OCI-LY1 (cell line): ENCODE measurements around the gene PRAMEF6.
"Not testable (repeated sequence)": the region's sequence is repeated elsewhere in the genome, so short reads cannot be mapped to it uniquely, and the experiment has no call there.

ENCODE experiments used
- H2AFZ ChIP-seq: fragments of 200-600 bp; sonication (generic), shearing (Covaris generic); 2 replicates; pipeline ENCODE4 v1.6.0; 2014; ENCODE audit warnings: antibody characterized with exemption, mild to moderate bottlenecking, low read length
- H3F3A ChIP-seq: fragments of 200-600 bp; sonication (generic), shearing (Covaris generic); 2 replicates; pipeline ENCODE4 v1.6.0; 2014; ENCODE audit warnings: mild to moderate bottlenecking, antibody characterized with exemption, low read length, moderate library complexity; ENCODE audit not compliant: insufficient read depth
- H3K27ac ChIP-seq: fragments of 200-600 bp; sonication (generic); 2 replicates; pipeline ENCODE4 v1.5.1; 2014; ENCODE audit warnings: low read length, mixed run types, mild to moderate bottlenecking, low read depth; ENCODE audit not compliant: poor library complexity, severe bottlenecking
- H3K27me3 ChIP-seq: fragments of 200-600 bp; sonication (generic); 2 replicates; pipeline ENCODE4 v1.6.0; 2014; ENCODE audit warnings: antibody characterized with exemption, mild to moderate bottlenecking, low read length, moderate library complexity; ENCODE audit not compliant: insufficient read depth
- H3K36me3 ChIP-seq: fragments of 200-600 bp; sonication (generic); 2 replicates; pipeline ENCODE4 v1.6.1; 2014; ENCODE audit warnings: mild to moderate bottlenecking, antibody characterized with exemption, low read length, moderate library complexity, mixed read lengths; ENCODE audit not compliant: insufficient read depth
- H3K4me1 ChIP-seq: fragments of 200-600 bp; sonication (generic); 2 replicates; pipeline ENCODE4 v1.5.1; 2014; ENCODE audit warnings: mild to moderate bottlenecking, low read length, moderate library complexity; ENCODE audit not compliant: insufficient read depth, severe bottlenecking
- H3K4me2 ChIP-seq: fragments of 200-600 bp; sonication (generic), shearing (Covaris generic); 2 replicates; pipeline ENCODE4 v1.6.1; 2014; ENCODE audit warnings: low read length
- H3K4me3 ChIP-seq: fragments of 200-600 bp; sonication (generic); 2 replicates; pipeline ENCODE4 v1.5.1; 2014; ENCODE audit warnings: low read length, low read depth, mild to moderate bottlenecking, mixed read lengths; ENCODE audit not compliant: poor library complexity, severe bottlenecking
- H3K79me2 ChIP-seq: fragments of 200-600 bp; shearing (Covaris generic); 2 replicates; pipeline ENCODE4 v1.6.1; 2016; ENCODE audit warnings: mixed run types, low read length, mixed read lengths; ENCODE audit not compliant: insufficient read depth
- H3K9ac ChIP-seq: fragments of 200-600 bp; sonication (generic), shearing (Covaris generic); 2 replicates; pipeline ENCODE4 v1.6.1; 2014; ENCODE audit warnings: mild to moderate bottlenecking, low read length, mixed read lengths
- H3K9me2 ChIP-seq: fragments of 200-600 bp; sonication (generic), shearing (Covaris generic); 2 replicates; pipeline ENCODE4 v1.6.1; 2014; ENCODE audit warnings: low read depth, mild to moderate bottlenecking, low read length, mixed read lengths
- H3K9me3 ChIP-seq: fragments of 200-600 bp; shearing (Covaris generic); 2 replicates; pipeline ENCODE4 v1.6.1; 2014; ENCODE audit warnings: low read length, mixed read lengths
- H4K20me1 ChIP-seq: fragments of 200-600 bp; sonication (generic), shearing (Covaris generic); 2 replicates; pipeline ENCODE4 v1.6.0; 2016; ENCODE audit warnings: mild to moderate bottlenecking, low read length; ENCODE audit not compliant: insufficient read depth

PRAMEF6 gene

DNA sequence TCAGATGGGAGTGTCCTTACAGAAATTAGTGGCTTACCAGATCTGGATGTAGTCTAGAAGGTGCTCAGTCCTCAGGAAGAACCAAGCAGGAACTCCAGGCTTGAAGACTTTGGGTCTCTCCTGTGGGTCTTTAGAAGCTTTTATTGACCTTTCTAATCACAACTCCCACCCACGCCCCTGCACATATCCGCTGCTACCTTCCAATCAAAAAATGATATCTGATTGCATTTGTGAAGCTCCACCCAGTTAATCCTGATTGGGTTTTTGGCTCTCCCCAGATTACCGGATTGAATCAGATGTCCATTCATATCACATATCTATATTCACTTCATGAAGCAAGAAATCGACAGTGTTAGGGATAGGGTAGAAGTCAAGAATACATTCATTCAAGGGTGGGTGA lies at the start of gene PRAMEF6:
Gene PRAMEF6, minus strand, starts transcription at position 101 of the 400 bp plus-strand sequence. CDS start 5,062 bp downstream, outside the sequence.
- H4K20me1 ChIP-seq, H2AFZ ChIP-seq, H3K79me2 ChIP-seq, H3K4me2 ChIP-seq, H3K36me3 ChIP-seq, H3K9ac ChIP-seq, H3K27ac ChIP-seq, H3F3A ChIP-seq, H3K27me3 ChIP-seq, H3K9me3 ChIP-seq, H3K4me3 ChIP-seq, H3K4me1 ChIP-seq, H3K9me2 ChIP-seq: not testable (repeated sequence)

DNA sequence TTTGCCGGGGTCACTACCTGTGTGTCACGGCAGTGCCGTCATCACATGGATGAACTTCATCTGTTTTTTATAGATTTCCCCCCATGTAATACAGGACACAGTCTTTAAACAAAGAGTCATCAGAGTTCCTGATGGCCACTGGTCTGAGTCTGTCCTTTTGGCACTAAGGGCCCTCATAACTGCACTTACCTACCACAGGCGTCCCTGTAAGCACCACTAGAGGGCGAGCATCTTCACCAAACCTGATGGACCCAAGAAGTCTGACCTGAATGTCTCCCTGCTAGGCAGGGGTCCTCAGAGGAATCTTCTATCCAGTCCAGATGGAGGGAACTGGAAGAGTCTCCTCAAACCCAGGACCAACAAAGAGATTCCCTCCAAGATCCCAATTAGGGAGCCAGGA lies 23.0 kb downstream of the PRAMEF6 start:
- H3K9ac ChIP-seq, H3K27me3 ChIP-seq, H3K9me2 ChIP-seq, H3K79me2 ChIP-seq, H2AFZ ChIP-seq, H3K9me3 ChIP-seq, H3K36me3 ChIP-seq, H3K4me1 ChIP-seq, H3F3A ChIP-seq, H3K4me3 ChIP-seq, H3K27ac ChIP-seq, H3K4me2 ChIP-seq, H4K20me1 ChIP-seq: not testable (repeated sequence)

DNA sequence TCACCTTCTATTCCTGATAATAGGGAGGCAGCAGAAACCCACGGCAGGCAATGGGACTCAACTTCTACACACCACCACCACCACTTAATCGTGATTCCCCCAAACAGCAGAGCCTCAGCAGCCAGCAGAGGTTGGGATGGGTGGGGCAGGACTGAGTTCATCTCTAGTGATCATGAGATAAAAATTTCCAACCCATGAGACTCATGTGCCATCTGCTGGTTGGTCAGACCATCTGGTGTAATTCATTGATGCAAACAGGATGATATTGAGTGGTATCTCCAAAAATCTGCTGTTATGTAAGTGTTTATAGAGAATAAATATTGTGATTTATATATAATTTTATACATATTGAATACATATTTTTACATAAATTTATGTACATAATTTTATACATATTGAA lies 25.6 kb downstream of the PRAMEF6 start:
- not testable (repeated sequence) for H3K9ac ChIP-seq, H2AFZ ChIP-seq, H3K27ac ChIP-seq, H3K4me2 ChIP-seq, H3K9me2 ChIP-seq, H3K79me2 ChIP-seq, H3K4me3 ChIP-seq, H4K20me1 ChIP-seq, H3K36me3 ChIP-seq, H3K4me1 ChIP-seq, H3K9me3 ChIP-seq, H3K27me3 ChIP-seq, H3F3A ChIP-seq

DNA sequence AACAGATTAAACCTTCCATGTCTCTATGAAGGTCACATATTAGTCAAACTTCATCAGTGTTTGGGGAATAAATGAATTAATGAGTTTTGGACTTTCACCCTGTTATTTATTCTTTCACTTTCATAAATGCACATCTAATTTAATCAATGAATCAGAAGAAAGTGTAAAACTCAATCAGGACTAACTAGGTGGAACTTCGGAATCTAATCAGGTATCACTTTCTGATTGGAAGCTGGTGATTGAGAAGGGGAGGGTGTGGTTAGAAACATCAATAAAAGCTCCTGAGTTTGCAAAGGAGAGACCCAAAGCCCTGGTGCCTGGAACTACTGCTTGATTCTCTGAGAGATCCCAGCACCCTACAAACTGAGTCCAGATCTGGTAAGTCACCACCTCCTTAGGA lies 31.1 kb downstream of the PRAMEF6 start, which contains the start of gene PRAMEF7:
Gene PRAMEF7, plus strand, starts transcription at position 301 of the 400 bp plus-strand sequence. CDS start 1,083 bp downstream, outside the sequence.
- H3K36me3 ChIP-seq, H3K27me3 ChIP-seq, H3K4me1 ChIP-seq, H3K9me3 ChIP-seq, H3K79me2 ChIP-seq, H3K4me2 ChIP-seq, H2AFZ ChIP-seq, H4K20me1 ChIP-seq, H3F3A ChIP-seq, H3K4me3 ChIP-seq, H3K9ac ChIP-seq, H3K27ac ChIP-seq, H3K9me2 ChIP-seq: not testable (repeated sequence)

DNA sequence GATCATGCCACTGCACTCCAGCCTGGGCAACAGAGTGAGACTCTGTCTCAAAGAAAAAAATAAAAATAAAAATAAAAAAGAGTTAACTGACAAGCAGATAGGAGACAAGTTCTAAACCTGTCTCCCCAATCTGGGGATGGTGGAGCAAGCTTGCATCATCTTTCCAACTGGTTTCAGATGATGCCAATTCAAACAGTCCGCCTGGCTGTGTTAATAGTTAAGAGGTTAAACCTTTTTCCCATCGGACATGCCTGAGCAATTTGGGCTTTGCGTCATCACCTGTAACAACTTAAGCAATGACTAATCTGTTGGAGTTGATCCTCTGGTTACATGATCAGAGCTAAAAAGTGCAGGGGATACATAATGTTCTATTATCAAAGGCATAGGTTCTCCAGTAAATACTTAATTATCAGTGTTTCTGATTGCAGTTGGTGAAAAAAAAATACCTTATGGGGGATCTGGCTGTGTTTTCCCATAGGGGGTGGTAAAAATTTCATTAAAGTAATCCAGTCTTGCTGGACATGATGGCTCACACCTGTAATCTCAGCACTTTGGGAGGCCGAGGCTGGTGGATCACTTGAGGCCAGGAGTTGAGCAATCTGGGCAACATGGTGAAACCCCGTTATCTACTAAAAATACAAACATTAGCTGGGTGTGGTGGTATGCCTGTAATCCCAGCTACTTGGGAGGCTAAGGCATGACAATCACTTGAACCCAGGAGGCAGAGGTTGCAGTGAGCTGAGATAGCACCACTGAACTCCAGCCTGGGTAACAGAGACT lies 43.4 kb downstream of the PRAMEF6 start:
- not testable (repeated sequence) for H3K4me2 ChIP-seq, H3K27ac ChIP-seq, H3K4me3 ChIP-seq, H3K9me2 ChIP-seq, H3F3A ChIP-seq, H4K20me1 ChIP-seq, H3K9ac ChIP-seq, H2AFZ ChIP-seq, H3K79me2 ChIP-seq, H3K4me1 ChIP-seq, H3K36me3 ChIP-seq, H3K9me3 ChIP-seq, H3K27me3 ChIP-seq

DNA sequence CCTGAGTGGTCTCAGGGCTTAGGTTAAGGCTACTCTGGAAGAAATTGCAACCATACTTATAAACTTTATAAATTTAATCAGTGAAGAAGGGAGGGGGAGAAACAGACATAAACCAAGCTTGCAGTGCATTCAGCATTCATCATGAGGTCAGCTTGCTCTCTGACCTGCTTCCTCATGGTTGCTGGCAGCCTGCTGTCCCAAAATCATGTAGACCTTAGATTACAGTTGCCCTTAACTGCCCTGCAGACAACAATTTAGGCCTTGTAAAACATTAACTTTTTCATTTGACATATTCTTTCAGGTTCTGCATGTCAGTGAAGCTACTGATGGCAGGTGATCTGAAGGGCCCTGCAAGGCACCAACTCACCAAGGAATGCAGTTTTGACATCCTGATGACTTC lies 48.2 kb downstream of the PRAMEF6 start:
- H3F3A ChIP-seq, H3K9me3 ChIP-seq, H3K4me1 ChIP-seq, H3K36me3 ChIP-seq, H3K27me3 ChIP-seq, H3K9ac ChIP-seq, H3K79me2 ChIP-seq, H3K27ac ChIP-seq, H3K4me2 ChIP-seq, H3K9me2 ChIP-seq, H2AFZ ChIP-seq, H4K20me1 ChIP-seq, H3K4me3 ChIP-seq: not testable (repeated sequence)

DNA sequence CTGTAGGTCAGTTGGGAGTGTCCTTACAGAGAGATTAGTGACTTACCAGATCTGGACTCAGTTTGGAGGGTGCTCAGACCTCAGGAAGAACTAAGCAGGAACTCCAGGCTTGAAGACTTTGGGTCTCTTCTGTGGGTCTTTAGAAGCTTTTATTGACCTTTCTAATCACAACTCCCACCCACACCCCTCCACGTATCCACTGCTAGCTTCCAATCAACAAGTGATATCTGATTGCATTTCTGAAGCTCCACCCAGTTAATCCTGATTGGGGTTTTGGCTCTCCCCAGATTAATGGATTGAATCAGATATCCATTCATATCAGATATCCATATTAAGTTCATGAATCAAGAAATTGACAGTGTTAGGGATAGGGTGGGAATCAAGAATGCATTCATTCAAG lies 49.2 kb downstream of the PRAMEF6 start, which contains the start of gene PRAMEF10:
Gene PRAMEF10, minus strand, starts transcription at position 101 of the 400 bp plus-strand sequence. CDS start 2,423 bp downstream, outside the sequence.
- not testable (repeated sequence) for H3K27me3 ChIP-seq, H3K36me3 ChIP-seq, H3K27ac ChIP-seq, H4K20me1 ChIP-seq, H2AFZ ChIP-seq, H3K4me3 ChIP-seq, H3K79me2 ChIP-seq, H3K9me2 ChIP-seq, H3K4me2 ChIP-seq, H3F3A ChIP-seq, H3K9ac ChIP-seq, H3K9me3 ChIP-seq, H3K4me1 ChIP-seq
